GM21381 (cell line): ENCODE results near the gene SH2D6.
A peak's percentile ranks its signal among the peaks of the same experiment; 100 is the strongest.
"Not testable (repeated sequence)": the region's sequence is repeated elsewhere in the genome, so short reads cannot be mapped to it uniquely, and the experiment has no call there.

ENCODE experiments used
- ATAC-seq: cut with Tn5 transposase; IDR thresholded peaks from one replicate; pipeline ENCODE4 v1.9.1; 2021; ENCODE audit warnings: mild to moderate bottlenecking, moderate library complexity; ENCODE audit not compliant: unreplicated experiment

Gene SH2D6

GRCh38 chr2:85398426-85399182 lies 19.9 kb upstream of the SH2D6 start:
- ATAC-seq = no peak

DNA sequence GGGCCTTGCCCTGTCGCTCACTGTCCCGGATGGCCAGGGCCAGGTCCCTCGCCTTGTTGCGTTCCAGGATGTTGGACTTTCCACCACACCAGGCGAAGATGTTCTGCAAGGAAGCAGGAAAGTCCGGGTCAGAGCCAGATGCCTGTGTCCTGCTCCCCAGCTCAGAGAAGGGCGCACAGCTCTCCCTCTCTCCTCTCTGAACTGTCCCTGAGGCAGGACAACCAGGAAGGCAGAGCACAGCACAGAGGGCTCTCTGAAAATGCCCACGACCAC lies 19.4 kb upstream of the SH2D6 start:
- ATAC-seq = no peak

- no peak for ATAC-seq
Measured at GRCh38 chr2:85400023-85400422, 18.5 kb upstream of the SH2D6 start.

GRCh38 chr2:85400541-85401463 lies 17.7 kb upstream of the SH2D6 start:
- ATAC-seq = no peak

- ATAC-seq = no peak
Measured at GRCh38 chr2:85401464-85401805, 17.1 kb upstream of the SH2D6 start.

DNA sequence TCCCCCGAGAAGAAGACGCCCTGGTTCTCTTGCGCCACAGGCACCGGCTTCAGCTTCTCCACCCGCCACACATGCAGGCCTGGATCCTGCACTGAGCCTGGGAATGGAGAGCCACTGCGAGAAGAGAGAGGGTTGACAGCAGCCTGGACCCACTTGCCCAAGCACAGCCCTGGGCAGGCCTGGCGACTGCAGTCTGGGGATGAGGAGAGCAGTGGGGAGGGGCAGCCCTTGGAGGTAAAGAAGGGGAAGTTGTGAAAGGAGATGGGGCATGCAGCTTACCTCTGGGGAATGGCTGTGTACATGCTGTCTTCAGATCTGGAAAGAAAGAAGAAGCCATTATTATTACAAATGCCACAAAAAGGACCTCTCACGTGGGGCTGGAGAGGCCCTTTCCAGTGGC lies 16.7 kb upstream of the SH2D6 start:
- ATAC-seq = no peak

DNA sequence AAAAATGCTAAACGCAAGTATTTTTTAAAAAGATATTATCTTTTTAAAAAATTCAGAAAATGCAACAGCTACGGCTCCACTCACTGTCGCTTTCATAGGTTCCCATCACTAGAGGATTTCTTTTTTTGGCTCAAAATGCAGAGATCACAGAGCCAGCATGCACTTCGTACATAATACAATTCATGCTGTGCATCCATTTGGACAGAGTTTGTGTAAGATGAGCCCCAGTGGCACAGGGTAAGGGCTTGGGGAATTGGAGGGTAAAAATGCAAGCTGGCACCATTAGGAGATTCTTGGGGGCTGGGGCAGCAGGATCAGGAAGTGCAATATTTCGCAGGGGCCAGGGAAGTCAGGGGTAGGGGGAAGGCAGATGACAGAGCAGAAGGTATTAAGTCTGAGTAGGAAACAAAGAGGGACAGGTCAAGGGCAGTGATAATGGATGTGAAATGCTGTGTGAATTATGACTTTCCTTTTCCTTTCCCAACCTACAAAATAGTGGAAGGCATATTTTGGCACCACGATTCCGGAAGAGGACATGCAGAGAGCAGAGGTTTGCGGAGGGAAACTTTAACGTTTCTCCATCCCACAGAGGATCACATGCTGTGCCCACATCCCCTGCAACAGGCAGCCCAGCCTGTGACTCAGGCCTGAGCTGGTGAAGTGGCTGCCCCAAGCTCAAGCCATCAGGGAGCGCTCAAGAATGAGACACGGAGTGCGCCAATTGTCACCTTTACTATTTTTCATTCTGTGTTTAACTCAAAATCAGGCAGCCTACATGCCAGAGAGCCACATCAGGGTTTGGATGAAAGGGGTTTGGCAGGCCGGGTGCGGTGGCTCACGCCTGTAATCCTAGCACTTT lies 13.1 kb upstream of the SH2D6 start:
- ATAC-seq = no peak

GRCh38 chr2:85409845-85410583 lies 8.5 kb upstream of the SH2D6 start, which contains the start of gene CAPG:
Gene CAPG (minus strand): TSS chr2:85410366. CDS start chr2:85402145, 8,221 bp downstream.
- ATAC-seq = peak; percentile 53

- ATAC-seq = no peak
Measured at GRCh38 chr2:85410584-85411404, 7.7 kb upstream of the SH2D6 start.

DNA sequence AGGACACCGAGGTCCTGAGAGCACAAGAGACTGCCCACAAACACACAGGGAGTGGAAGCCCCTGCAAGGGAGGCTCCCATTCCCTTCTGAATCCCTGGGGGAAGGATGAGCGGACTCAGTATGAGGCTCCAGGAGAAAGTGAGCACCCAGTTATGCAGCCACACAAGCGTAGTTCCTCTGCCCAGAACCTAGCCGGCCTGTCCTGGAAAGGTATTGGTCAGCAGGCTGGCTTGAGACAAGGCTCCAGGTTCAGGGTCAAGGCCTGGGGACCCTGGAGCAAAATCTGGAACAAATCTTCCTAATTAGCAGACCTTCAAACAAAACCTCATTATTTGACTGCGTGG lies 7.1 kb upstream of the SH2D6 start:
- ATAC-seq = no peak

GRCh38 chr2:85413592-85414420 lies 4.7 kb upstream of the SH2D6 start:
- no peak for ATAC-seq

GRCh38 chr2:85414421-85414759 lies 4.1 kb upstream of the SH2D6 start:
- ATAC-seq = not testable (repeated sequence)

- ATAC-seq = no peak
Measured at GRCh38 chr2:85414761-85415553, 3.6 kb upstream of the SH2D6 start.

- ATAC-seq = no peak
Measured at GRCh38 chr2:85415980-85416650, 2.4 kb upstream of the SH2D6 start.

- ATAC-seq = peak; percentile 3
Measured at GRCh38 chr2:85419009-85419675, 628 bp downstream of the SH2D6 start.

GRCh38 chr2:85420536-85421259 lies 2.2 kb downstream of the SH2D6 start:
- peak; percentile 66 for ATAC-seq
